ENCODE data around the gene UGT1A10. TPM values are rescaled to one million over a fixed set of nuclear protein-coding genes. Genes with fewer than 3 reads are reported as not detected.

The UGT1A10 gene
- total and polyA plus RNA-seq, 10 of the 15 experiments (the other 5 are each of a cell fraction or from before 2014, with no cell fraction given), result not detected

- TF ChIP-seq SIX5 (IDR thresholded peaks at IDR 0.05; ENCODE audit: low read depth, low read length, severe bottlenecking) (no peak), FOXM1 (IDR thresholded peaks at IDR 0.05; ENCODE audit: low read depth, low read length) (no peak), ZNF217 (IDR thresholded peaks at IDR 0.05) (no peak), SIN3A (IDR thresholded peaks at IDR 0.05; ENCODE audit: low read depth, low read length) (no peak), ZNF384 (IDR thresholded peaks at IDR 0.05; ENCODE audit: borderline replicate concordance, low read depth, low read length) (no peak), EGR1 (IDR thresholded peaks at IDR 0.05; ENCODE audit: borderline replicate concordance in 1 of 2, low read depth in 2 of 2, low read length in 2 of 2) (no peak), CREM (IDR thresholded peaks at IDR 0.05; ENCODE audit: low read depth) (no peak)
Measured at GRCh38 chr2:233688341-233688740, 52.1 kb downstream of the UGT1A10 start (continued).

- Histone ChIP-seq H3K9ac (ENCODE audit: control insufficient read depth, insufficient read depth, low read length) (no peak overlapping the region), H3K4me2 (ENCODE audit: control insufficient read depth, insufficient read depth) (no peak overlapping the region), H3K79me2 (ENCODE audit: control insufficient read depth, insufficient read depth, low read length) (no peaks in the 10 kb centered on the region), H3K36me3 (ENCODE audit: control insufficient read depth in 2 of 2, insufficient read depth in 2 of 2, low read length in 1 of 2) (no peaks in the 10 kb centered on the region), H2AFZ (ENCODE audit: control insufficient read depth, low read depth, low read length) (no peak overlapping the region), H3K4me3 (no peak overlapping the region), H3K9me3 (replicated peaks; ENCODE audit: control insufficient read depth, insufficient read depth, low read length) (no peaks in the 10 kb centered on the region), H3K27me3 (replicated peaks in 1 of 2; ENCODE audit: control insufficient read depth in 2 of 2, insufficient read depth in 2 of 2, low read length in 1 of 2) (peaks cover 0 to 3% of the 10 kb centered on the region in 2 experiments; a peak in 1 of 4 replicates), H3K4me1 (ENCODE audit: control insufficient read depth, insufficient read depth, low read length) (no peaks in the 10 kb centered on the region), H4K20me1 (ENCODE audit: control insufficient read depth, insufficient read depth) (no peaks in the 10 kb centered on the region), H3K27ac (ENCODE audit: control insufficient read depth, insufficient read depth) (no peak overlapping the region)
- POLR2A ChIA-PET, result no interaction called here
- BruUV-seq (replicated peaks), result no TSS peak
- RAD21 ChIA-PET (ENCODE audit: unreplicated experiment), result no interaction called here
- CTCF ChIA-PET, result no interaction called here
- ATAC-seq (no peak), FAIRE-seq (no peak), DNase-seq (ENCODE audit: low read depth, low spot score) (no peak)
- in situ Hi-C loops (cut with MboI) (no loop called here), intact Hi-C loops (cut with micrococcal nuclease; ENCODE audit: unreplicated experiment) (no loop called here)
- SMC1A ChIA-PET (ENCODE audit: uncharacterized antibody, unreplicated experiment), result no interaction called here
- no peak for TF ChIP-seq MXI1 (IDR thresholded peaks at IDR 0.05; ENCODE audit: low read depth, low read length)
- no peak for TF ChIP-seq ZNF217 (IDR thresholded peaks at IDR 0.05)
- no peak for TF ChIP-seq IKZF2 (IDR thresholded peaks at IDR 0.05)
- no peak for TF ChIP-seq MYC (IDR thresholded peaks at IDR 0.05; ENCODE audit: insufficient read depth, insufficient read length, insufficient replicate concordance, low read length, severe bottlenecking)
- TF ChIP-seq TCF7 (IDR thresholded peaks at IDR 0.05; ENCODE audit: borderline replicate concordance), result no peak
- no peak for TF ChIP-seq EED (IDR thresholded peaks at IDR 0.05; ENCODE audit: low read depth)
- TF ChIP-seq CEBPB (IDR thresholded peaks at IDR 0.05; ENCODE audit: borderline replicate concordance in 1 of 2, low read depth in 2 of 2, low read length in 2 of 2), result no peak
- no peak for TF ChIP-seq WRNIP1 (IDR thresholded peaks at IDR 0.05; ENCODE audit: borderline replicate concordance, low read depth, low read length)
- no peak for TF ChIP-seq HCFC1 (IDR thresholded peaks at IDR 0.05; ENCODE audit: low read length)
Measured at GRCh38 chr2:233689031-233689430, 52.8 kb downstream of the UGT1A10 start.

All from GM12878 (cell line).